ENCODE results near the gene ICAM5. TPM values are rescaled to one million over a fixed set of nuclear protein-coding genes. Genes with fewer than 3 reads are reported as not detected.

Gene ICAM5
- total RNA-seq, 1 experiment from 2014 or later, result 8.0 TPM

DNA sequence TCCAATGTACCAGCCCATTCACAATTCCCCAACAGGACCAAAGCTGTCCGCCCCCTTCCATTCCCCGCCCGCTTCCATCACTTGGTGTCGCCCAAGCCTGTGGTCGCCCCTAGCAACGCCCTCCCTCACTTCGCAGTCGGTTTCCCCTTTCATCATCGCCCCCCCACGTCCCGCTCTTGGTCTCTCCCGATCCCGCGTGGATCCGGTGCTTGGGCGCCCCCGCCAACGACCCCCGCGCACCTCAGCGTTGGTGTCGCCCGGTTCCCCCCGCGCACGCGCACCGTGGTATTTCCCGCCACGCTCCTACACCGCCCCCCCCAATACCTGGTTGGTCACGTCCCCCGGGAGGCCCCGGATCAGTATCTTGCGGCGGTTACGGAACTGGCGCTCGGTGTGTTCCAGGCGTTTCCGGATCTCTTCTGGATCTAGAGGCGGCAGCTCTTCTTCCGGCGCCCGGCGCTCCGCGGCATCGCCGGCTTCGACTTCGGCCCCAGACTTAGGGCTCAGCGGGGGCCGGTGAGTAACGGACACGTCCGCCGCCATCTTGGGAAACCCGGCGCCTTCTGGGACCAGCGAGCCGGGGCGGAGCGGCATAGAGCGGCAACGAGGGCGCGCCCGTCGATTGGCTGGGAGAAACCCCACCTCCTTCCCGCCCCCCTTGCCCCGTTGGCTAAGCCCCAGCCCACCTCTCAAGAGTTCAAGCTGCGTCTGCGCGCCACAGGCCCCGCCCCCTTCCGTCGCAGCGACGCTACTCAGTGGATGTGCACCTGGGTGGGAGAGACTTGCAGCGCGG lies 43.4 kb downstream of the ICAM5 start, which contains the start of gene RAVER1 (continued):
- TF ChIP-seq ZNF532 (CRISPR knock-in tag; IDR thresholded peaks at IDR 0.05; ENCODE audit: borderline replicate concordance), result no peak
- TF ChIP-seq ZNF423 (CRISPR knock-in tag; IDR thresholded peaks at IDR 0.05), result no peak
- no peak for TF ChIP-seq CDX4 (CRISPR knock-in tag; IDR thresholded peaks at IDR 0.05; ENCODE audit: borderline replicate concordance)
- no peak for TF ChIP-seq ZNF317 (CRISPR knock-in tag; IDR thresholded peaks at IDR 0.05; ENCODE audit: borderline replicate concordance, low read depth)
- TF ChIP-seq, protein P1, sequence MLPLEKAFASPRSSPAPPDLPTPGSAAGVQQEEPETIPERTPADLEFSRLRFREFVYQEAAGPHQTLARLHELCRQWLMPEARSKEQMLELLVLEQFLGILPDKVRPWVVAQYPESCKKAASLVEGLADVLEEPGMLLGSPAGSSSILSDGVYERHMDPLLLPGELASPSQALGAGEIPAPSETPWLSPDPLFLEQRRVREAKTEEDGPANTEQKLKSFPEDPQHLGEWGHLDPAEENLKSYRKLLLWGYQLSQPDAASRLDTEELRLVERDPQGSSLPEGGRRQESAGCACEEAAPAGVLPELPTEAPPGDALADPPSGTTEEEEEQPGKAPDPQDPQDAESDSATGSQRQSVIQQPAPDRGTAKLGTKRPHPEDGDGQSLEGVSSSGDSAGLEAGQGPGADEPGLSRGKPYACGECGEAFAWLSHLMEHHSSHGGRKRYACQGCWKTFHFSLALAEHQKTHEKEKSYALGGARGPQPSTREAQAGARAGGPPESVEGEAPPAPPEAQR (CRISPR knock-in tag; IDR thresholded peaks at IDR 0.05), result no peak
- no peak for TF ChIP-seq ZNF263 (CRISPR knock-in tag; IDR thresholded peaks at IDR 0.05; ENCODE audit: low read depth)
- peak; percentile 37; the same call in 1 of the 2 replicates for TF ChIP-seq TEAD4 (CRISPR knock-in tag; IDR thresholded peaks at IDR 0.05)
- no peak for TF ChIP-seq PRRX2 (CRISPR knock-in tag; IDR thresholded peaks at IDR 0.05)
- TF ChIP-seq NFYB (CRISPR knock-in tag; conservative IDR thresholded peaks at IDR 0.05; ENCODE audit: low read depth), result peak; percentile 60
- TF ChIP-seq EMX1 (CRISPR knock-in tag; IDR thresholded peaks at IDR 0.05), result no peak
- TF ChIP-seq ATF1 (CRISPR knock-in tag; IDR thresholded peaks at IDR 0.05), result no peak
- no peak for TF ChIP-seq ZNF396 (CRISPR knock-in tag; IDR thresholded peaks at IDR 0.05; ENCODE audit: borderline replicate concordance)
- no peak for TF ChIP-seq AFF4 (CRISPR knock-in tag; IDR thresholded peaks at IDR 0.05; ENCODE audit: borderline replicate concordance)
- TF ChIP-seq NFATC4 (CRISPR knock-in tag; IDR thresholded peaks at IDR 0.05), result no peak
- TF ChIP-seq ATF3 (CRISPR knock-in tag; conservative IDR thresholded peaks at IDR 0.05), result no peak
- TF ChIP-seq TEAD1 (CRISPR knock-in tag; IDR thresholded peaks at IDR 0.05), result peak; percentile 54; the same call in 1 of the 2 replicates
- TF ChIP-seq SP1 (CRISPR knock-in tag; conservative IDR thresholded peaks at IDR 0.05), result peak; percentile 91
- TF ChIP-seq KAT7 (CRISPR knock-in tag; IDR thresholded peaks at IDR 0.05; ENCODE audit: borderline replicate concordance), result no peak
- TF ChIP-seq TCF7 (CRISPR knock-in tag; IDR thresholded peaks at IDR 0.05; ENCODE audit: low read depth), result no peak
- TF ChIP-seq USF1 (CRISPR knock-in tag; IDR thresholded peaks at IDR 0.05), result 0 out of 2 replicates have a peak, but pooled peaks have one; percentile 42
- TF ChIP-seq, protein P2, sequence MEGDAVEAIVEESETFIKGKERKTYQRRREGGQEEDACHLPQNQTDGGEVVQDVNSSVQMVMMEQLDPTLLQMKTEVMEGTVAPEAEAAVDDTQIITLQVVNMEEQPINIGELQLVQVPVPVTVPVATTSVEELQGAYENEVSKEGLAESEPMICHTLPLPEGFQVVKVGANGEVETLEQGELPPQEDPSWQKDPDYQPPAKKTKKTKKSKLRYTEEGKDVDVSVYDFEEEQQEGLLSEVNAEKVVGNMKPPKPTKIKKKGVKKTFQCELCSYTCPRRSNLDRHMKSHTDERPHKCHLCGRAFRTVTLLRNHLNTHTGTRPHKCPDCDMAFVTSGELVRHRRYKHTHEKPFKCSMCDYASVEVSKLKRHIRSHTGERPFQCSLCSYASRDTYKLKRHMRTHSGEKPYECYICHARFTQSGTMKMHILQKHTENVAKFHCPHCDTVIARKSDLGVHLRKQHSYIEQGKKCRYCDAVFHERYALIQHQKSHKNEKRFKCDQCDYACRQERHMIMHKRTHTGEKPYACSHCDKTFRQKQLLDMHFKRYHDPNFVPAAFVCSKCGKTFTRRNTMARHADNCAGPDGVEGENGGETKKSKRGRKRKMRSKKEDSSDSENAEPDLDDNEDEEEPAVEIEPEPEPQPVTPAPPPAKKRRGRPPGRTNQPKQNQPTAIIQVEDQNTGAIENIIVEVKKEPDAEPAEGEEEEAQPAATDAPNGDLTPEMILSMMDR (IDR thresholded peaks at IDR 0.05), result no peak
- TF ChIP-seq, protein P3, sequence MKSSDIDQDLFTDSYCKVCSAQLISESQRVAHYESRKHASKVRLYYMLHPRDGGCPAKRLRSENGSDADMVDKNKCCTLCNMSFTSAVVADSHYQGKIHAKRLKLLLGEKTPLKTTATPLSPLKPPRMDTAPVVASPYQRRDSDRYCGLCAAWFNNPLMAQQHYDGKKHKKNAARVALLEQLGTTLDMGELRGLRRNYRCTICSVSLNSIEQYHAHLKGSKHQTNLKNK (CRISPR knock-in tag; IDR thresholded peaks at IDR 0.05), result no peak
- TF ChIP-seq, protein P4, sequence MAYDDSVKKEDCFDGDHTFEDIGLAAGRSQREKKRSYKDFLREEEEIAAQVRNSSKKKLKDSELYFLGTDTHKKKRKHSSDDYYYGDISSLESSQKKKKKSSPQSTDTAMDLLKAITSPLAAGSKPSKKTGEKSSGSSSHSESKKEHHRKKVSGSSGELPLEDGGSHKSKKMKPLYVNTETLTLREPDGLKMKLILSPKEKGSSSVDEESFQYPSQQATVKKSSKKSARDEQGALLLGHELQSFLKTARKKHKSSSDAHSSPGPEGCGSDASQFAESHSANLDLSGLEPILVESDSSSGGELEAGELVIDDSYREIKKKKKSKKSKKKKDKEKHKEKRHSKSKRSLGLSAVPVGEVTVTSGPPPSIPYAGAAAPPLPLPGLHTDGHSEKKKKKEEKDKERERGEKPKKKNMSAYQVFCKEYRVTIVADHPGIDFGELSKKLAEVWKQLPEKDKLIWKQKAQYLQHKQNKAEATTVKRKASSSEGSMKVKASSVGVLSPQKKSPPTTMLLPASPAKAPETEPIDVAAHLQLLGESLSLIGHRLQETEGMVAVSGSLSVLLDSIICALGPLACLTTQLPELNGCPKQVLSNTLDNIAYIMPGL (CRISPR knock-in tag; IDR thresholded peaks at IDR 0.05), result no peak

Data from WTC11 (cell line).